Measurements from ENCODE around the gene MTMR11. TPM values are rescaled to one million over a fixed set of nuclear protein-coding genes. Genes with fewer than 3 reads are reported as not detected.

The MTMR11 gene, protein sequence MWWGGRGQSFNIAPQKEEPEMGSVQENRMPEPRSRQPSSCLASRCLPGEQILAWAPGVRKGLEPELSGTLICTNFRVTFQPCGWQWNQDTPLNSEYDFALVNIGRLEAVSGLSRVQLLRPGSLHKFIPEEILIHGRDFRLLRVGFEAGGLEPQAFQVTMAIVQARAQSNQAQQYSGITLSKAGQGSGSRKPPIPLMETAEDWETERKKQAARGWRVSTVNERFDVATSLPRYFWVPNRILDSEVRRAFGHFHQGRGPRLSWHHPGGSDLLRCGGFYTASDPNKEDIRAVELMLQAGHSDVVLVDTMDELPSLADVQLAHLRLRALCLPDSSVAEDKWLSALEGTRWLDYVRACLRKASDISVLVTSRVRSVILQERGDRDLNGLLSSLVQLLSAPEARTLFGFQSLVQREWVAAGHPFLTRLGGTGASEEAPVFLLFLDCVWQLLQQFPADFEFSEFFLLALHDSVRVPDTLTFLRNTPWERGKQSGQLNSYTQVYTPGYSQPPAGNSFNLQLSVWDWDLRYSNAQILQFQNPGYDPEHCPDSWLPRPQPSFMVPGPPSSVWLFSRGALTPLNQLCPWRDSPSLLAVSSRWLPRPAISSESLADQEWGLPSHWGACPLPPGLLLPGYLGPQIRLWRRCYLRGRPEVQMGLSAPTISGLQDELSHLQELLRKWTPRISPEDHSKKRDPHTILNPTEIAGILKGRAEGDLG
- 1 to 10 TPM; 2.6 to 5.6 TPM for total RNA-seq

DNA sequence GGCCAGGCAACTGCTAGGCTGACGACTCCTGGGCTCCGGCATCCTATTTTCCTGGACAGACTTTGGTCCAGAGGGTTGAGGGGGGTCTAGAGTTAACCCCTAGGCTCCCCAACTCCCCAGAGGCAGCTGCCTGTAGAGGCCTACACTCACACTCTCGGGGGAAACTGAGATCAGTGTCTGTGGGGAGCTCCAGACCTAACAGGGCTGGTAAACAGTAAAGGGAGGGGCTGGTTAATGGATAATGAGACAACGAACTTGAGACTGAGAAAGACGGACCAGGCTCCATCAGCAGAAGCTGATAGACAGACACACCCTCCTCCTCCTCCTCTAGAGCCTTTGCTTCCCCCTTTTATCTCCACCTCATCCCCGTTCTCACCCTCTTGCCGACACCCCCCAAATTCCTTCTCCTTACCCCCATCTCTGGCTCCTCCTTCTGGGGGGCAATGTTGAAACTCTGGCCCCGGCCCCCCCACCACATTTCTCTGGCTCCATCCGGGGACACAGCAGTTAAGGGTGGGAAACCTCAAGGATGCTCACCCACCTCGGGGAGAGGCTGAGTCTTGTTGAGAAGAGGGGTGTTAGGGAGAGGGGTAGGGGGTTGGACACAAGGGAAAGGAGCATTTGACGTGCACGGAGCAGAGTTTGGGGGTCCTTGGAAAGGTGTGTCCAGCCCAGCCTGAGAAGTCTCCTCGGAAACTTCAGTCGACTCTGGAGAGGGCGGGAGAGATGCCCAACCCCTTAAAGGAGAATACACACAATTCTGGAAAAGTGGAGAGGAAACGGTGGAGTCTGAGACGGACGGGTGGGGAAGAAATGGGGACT is at the start of gene MTMR11:
Gene MTMR11 (minus strand): TSS at position 710 of the 822 bp plus-strand sequence. CDS start 232 bp downstream, at position 478.
- H3K27ac Mint-ChIP-seq = peak within 1 kb of the TSS in 1 of 2 donors; percentile 54
- no peaks in the 10 kb centered on the region for H3K36me3 Mint-ChIP-seq
- peaks cover 25 to 27% of the 10 kb centered on the region in 2 donors for H3K4me1 Mint-ChIP-seq (ENCODE audit: low read depth in 2 of 2)
- DNase-seq (ENCODE audit: low spot score) (peak; percentile 51), ATAC-seq (no peak)
- H3K9me3 Mint-ChIP-seq = no peaks in the 10 kb centered on the region
- H3K27me3 Mint-ChIP-seq = peaks cover 0 to 8% of the 10 kb centered on the region in 2 donors
- H3K4me3 Mint-ChIP-seq = peak within 1 kb of the TSS; percentile 6

DNA sequence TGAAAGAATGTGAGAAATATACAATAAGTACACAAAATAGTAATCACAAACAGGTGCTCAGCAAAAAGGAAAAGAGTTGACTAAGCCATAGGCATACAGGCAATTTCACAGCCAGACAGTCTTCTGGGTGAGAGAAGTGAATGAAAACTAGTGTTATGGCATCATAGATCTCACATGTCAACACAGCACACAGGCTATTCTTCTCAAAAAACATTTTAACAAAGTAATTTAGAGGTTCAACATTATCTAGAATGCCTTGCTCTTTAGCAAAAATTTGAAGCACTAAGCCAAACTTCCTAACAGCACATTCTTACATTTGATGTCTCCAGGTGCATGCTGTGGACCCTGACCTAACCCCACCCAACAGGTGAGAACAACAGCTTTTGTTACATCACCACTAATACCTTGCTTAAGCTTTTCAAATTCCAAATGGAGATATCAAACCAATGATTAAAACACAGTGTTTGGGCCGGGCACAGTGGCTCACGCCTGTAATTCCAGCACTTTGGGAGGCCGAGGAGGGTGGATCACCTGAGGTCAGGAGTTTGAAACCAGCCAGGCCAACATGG is 43.4 kb upstream of the MTMR11 start:
- Mint-ChIP-seq H3K36me3 (peaks cover 11% of the 10 kb centered on the region), H3K4me1 (ENCODE audit: low read depth in 2 of 2) (peaks cover 23 to 26% of the 10 kb centered on the region in 2 donors), H3K27me3 (no peaks in the 10 kb centered on the region), H3K27ac (no peak overlapping the region), H3K4me3 (no peak overlapping the region), H3K9me3 (no peaks in the 10 kb centered on the region)
- ATAC-seq (no peak), DNase-seq (ENCODE audit: low spot score) (no peak)

DNA sequence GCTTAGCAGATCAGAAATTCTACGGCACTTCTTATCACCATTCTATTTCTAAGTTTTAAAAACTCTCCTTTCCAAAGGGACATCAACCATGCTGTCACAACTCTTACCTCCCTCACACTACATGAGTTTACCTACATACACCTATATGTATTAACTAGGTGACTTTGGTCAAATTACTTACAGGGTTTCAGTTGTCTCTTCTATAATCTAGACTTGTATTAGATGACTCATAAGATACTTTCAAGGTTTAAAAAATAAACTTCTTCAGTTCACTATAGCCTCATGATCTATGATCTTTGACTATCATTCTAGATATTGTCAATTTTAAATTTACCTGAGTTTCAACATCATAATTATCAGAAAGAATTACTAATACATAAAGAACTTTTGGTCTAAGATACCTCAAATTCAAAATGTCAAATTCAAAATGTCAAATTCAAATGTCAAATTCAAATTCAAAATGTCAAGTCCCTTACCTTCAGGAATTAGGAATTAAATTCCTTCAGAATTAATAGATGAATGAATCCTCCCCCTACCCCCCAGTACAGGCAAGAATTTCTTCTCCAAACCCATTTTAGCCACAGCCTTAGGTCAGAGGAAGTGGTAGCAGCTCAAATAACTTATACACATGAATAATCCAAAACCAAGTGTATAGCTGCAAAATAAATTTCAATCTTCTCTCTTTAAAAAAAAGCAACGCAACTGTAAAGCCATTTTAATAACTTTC is 42.7 kb upstream of the MTMR11 start:
- Mint-ChIP-seq H3K4me3 (no peak overlapping the region), H3K36me3 (peaks cover 15% of the 10 kb centered on the region), H3K4me1 (ENCODE audit: low read depth in 2 of 2) (peaks cover 19 to 24% of the 10 kb centered on the region in 2 donors), H3K27me3 (no peaks in the 10 kb centered on the region), H3K9me3 (no peaks in the 10 kb centered on the region), H3K27ac (no peak overlapping the region)
- DNase-seq (ENCODE audit: low spot score) (no peak), ATAC-seq (no peak)

DNA sequence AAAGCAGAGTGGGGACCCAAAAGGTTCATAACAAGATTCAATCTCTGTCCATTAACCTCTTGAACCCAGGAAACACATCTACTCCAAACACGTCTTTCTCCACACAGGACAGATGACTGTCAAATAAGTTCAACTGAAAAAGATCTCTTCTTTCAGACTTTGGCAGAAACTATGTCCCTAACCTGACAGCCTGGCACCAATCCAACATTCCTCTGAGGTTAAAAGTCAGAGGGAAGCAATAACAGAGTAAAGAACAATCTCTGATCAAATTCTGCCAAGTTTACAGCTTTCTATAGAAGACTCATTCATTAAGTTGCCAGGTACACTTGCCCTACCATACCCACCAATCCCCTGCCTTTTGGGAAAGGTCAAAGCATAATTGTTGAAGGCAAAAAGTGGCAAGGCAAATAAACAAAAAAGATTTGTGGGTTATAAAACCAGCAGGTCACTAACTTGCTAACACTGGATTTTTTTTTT is 41.9 kb upstream of the MTMR11 start:
- no peaks in the 10 kb centered on the region for H3K9me3 Mint-ChIP-seq
- ATAC-seq = no peak
- H3K4me1 Mint-ChIP-seq (ENCODE audit: low read depth in 2 of 2) = peaks cover 13 to 19% of the 10 kb centered on the region in 2 donors
- no peak overlapping the region for H3K27ac Mint-ChIP-seq
- H3K4me3 Mint-ChIP-seq = no peak overlapping the region
- H3K27me3 Mint-ChIP-seq = no peaks in the 10 kb centered on the region
- peaks cover 20% of the 10 kb centered on the region for H3K36me3 Mint-ChIP-seq
- no peak for DNase-seq (ENCODE audit: low spot score)

DNA sequence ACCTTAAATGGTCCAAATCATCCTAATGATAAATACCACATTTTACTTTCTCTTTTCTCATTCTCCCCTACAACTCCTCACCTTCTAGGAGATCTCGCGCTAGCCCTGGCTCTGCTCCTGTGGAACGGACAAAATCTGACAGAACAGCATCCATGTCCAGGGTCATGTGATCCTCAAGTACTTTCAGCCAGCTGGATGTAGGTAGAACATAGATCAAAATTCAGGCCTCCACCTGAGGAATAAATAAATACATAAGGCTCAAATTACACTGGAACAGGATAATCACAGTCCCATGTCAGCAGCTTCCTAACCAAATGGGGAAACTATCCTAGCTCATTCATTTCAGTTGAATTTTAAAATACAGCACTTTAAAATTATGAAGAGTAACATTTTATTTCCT is 40.7 kb upstream of the MTMR11 start:
- H3K4me1 Mint-ChIP-seq (ENCODE audit: low read depth in 2 of 2) = peaks cover 8 to 15% of the 10 kb centered on the region in 2 donors
- DNase-seq (ENCODE audit: low spot score) = no peak

DNA sequence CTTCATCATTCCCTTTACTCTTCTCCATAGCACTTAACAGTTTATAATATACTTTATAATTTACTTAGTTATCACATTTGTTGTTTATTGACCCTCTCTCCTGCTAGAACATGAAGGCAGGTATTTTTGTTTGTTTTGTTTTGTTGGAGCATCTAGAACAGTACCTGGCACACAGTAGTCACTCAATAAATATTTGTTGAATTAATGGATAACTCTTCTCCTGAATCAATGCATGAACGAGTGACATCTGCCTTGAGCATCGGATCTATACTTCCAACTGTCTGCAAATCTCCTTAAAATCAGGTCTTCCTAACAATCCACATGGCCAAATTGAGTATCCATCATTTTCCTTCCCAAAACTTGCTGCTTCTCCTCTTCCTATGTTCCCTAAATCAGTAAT is 35.9 kb upstream of the MTMR11 start:
- no peaks in the 10 kb centered on the region for H3K27me3 Mint-ChIP-seq
- H3K27ac Mint-ChIP-seq = no peak overlapping the region
- peaks cover 0 to 4% of the 10 kb centered on the region in 2 donors for H3K4me1 Mint-ChIP-seq (ENCODE audit: low read depth in 2 of 2)
- H3K4me3 Mint-ChIP-seq = no peak overlapping the region
- ATAC-seq (no peak), DNase-seq (ENCODE audit: low spot score) (no peak)
- peaks cover 27% of the 10 kb centered on the region for H3K36me3 Mint-ChIP-seq
- no peaks in the 10 kb centered on the region for H3K9me3 Mint-ChIP-seq

More for the DNA sequence above, 40.7 kb upstream of the MTMR11 start:
- Mint-ChIP-seq H3K27me3 (no peaks in the 10 kb centered on the region), H3K36me3 (peaks cover 27% of the 10 kb centered on the region), H3K4me3 (no peak overlapping the region), H3K9me3 (no peaks in the 10 kb centered on the region), H3K27ac (no peak overlapping the region)
- ATAC-seq = no peak

DNA sequence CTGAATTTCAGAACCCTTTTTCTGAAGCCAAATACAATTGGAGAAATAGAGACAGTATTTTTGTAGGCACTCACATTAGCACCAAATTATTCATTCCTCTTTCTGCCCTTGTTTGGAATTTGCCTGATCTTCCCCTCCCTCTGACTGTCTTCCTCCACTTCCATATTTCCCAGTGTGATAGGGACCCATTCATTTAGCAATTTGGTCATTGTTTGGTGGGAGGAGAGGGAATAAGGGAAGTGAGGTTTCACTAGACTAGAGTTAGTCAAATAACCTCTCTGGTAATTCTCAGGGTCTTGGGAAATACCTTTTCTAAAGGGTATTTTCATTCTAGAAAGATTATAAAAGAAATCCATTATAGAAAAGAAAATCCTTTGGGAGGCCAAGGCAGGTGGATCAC is 31.0 kb upstream of the MTMR11 start:
- no peak overlapping the region for H3K27ac Mint-ChIP-seq
- peaks cover 7% of the 10 kb centered on the region for H3K36me3 Mint-ChIP-seq
- no peaks in the 10 kb centered on the region for H3K27me3 Mint-ChIP-seq
- no peak overlapping the region for H3K4me3 Mint-ChIP-seq
- H3K9me3 Mint-ChIP-seq = no peaks in the 10 kb centered on the region
- peaks cover 0 to 3% of the 10 kb centered on the region in 2 donors for H3K4me1 Mint-ChIP-seq (ENCODE audit: low read depth in 2 of 2)
- no peak for DNase-seq (ENCODE audit: low spot score)
- ATAC-seq = no peak

DNA sequence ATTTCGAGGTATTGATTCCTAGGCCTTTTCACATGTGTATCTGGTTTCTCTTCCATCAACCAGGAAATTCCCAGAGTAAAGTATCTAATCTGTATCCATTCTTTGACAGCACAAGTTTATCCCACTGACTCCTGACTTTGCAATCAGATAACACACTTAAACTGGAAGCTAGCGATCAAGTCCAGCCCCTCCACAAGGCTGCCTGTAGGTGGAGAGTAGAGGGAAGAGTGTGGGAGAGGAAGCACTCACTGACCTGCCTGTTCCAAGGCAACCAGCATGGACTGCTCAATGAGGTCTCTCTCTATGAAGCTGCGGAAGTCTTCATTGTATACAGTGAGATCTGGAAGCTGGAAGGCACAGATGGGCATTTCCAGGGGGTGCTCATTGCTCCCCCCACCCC is 30.4 kb upstream of the MTMR11 start:
- ATAC-seq (no peak), DNase-seq (ENCODE audit: low spot score) (no peak)
- H3K9me3 Mint-ChIP-seq = no peaks in the 10 kb centered on the region
- no peak overlapping the region for H3K4me3 Mint-ChIP-seq
- no peaks in the 10 kb centered on the region for H3K27me3 Mint-ChIP-seq
- peaks cover 0 to 7% of the 10 kb centered on the region in 2 donors for H3K4me1 Mint-ChIP-seq (ENCODE audit: low read depth in 2 of 2)
- H3K27ac Mint-ChIP-seq = no peak overlapping the region
- H3K36me3 Mint-ChIP-seq = peaks cover 6% of the 10 kb centered on the region

DNA sequence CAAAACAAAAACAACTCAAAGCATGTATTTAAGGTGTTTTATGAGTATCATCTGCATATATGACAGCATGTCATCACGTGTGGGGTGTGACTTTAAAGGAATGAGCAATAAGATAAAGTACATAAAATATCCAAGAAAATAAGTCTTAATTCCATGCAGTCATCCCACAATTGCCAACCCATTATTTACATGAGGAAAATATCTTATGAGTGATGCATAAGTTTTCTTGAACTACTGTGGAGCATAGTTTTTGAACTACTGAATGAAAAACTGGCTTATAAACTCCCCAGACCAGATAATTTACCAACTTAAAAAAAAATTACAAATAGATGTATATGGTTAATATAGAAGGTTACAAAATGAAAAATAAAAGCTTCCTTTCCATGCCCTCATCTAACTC is 29.7 kb upstream of the MTMR11 start:
- Mint-ChIP-seq H3K9me3 (no peaks in the 10 kb centered on the region), H3K4me3 (no peak overlapping the region), H3K27me3 (no peaks in the 10 kb centered on the region), H3K36me3 (peaks cover 7% of the 10 kb centered on the region), H3K4me1 (ENCODE audit: low read depth in 2 of 2) (peaks cover 0 to 9% of the 10 kb centered on the region in 2 donors), H3K27ac (no peak overlapping the region)
- ATAC-seq (no peak), DNase-seq (ENCODE audit: low spot score) (no peak)

DNA sequence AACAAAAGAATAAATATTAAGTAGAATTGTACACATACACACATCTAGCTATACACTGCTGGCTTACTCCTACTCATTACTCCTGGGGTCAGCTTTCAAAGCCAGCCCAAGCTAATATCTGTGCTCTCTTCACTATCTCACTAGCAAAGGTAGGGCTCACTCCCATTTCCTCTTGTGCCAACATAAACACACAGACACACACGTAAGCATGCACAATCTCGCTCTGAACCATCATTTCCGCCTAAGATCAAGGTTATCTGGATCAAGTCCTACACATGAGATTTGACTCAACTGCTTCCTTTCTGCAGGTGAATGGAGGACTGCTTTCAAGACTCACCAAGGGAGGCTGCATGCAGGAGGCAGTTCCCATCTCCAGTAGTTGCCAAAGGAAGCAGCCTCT is 28.8 kb upstream of the MTMR11 start:
- H3K9me3 Mint-ChIP-seq = no peaks in the 10 kb centered on the region
- peak overlapping the region in 1 of 2 donors; percentile 12 for H3K27ac Mint-ChIP-seq
- peaks cover 16% of the 10 kb centered on the region for H3K36me3 Mint-ChIP-seq
- peaks cover 0 to 11% of the 10 kb centered on the region in 2 donors for H3K4me1 Mint-ChIP-seq (ENCODE audit: low read depth in 2 of 2)
- no peak overlapping the region for H3K4me3 Mint-ChIP-seq
- H3K27me3 Mint-ChIP-seq = no peaks in the 10 kb centered on the region
- ATAC-seq (no peak), DNase-seq (ENCODE audit: low spot score) (no peak)

DNA sequence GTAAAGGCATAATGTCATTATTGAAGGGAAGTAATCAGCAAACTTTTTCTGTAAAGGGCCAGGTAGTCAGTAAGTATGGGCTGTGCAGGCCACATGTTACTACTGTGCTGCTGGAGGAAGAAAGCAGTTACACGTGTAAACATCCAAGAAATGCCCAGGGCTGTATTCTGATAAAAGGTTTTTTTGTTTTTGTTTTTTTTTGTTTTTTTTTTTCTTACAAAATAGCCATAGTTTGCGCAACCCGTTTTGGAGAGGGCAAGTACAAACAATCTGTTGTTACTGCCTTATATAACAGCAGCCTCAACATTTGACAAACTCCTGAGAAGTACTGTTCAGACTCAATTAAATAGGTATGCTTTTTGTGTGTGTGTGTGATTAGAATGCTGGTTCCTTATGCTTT is 26.7 kb upstream of the MTMR11 start:
- Mint-ChIP-seq H3K27ac (no peak overlapping the region), H3K9me3 (no peaks in the 10 kb centered on the region), H3K4me1 (ENCODE audit: low read depth in 2 of 2) (peaks cover 0 to 11% of the 10 kb centered on the region in 2 donors), H3K36me3 (peaks cover 28% of the 10 kb centered on the region), H3K27me3 (no peaks in the 10 kb centered on the region), H3K4me3 (no peak overlapping the region)
- ATAC-seq = no peak
- no peak for DNase-seq (ENCODE audit: low spot score)

DNA sequence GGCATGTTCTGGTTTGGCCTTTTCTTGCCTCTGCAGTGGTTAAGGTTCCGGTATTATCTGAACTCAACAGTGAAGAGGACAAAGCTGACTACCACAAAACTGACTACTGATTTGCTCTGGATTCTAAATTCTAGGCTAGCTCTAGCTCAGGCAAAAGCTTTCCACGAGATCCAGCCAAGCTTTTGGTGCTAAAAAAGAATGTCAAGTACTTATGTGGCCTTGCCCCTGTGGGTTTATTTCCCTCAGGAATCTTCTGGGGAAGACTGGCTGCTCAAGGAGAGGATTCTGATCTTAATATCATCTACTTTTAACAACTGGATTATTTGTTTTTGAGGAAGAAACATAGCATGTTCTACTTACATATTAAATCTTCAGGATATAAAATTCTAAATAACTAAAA is 26.1 kb upstream of the MTMR11 start:
- Mint-ChIP-seq H3K4me3 (no peak overlapping the region), H3K36me3 (peaks cover 28% of the 10 kb centered on the region)

More for the DNA sequence above, 26.1 kb upstream of the MTMR11 start:
- H3K27ac Mint-ChIP-seq = no peak overlapping the region
- H3K27me3 Mint-ChIP-seq = no peaks in the 10 kb centered on the region
- no peaks in the 10 kb centered on the region for H3K9me3 Mint-ChIP-seq
- peaks cover 0 to 11% of the 10 kb centered on the region in 2 donors for H3K4me1 Mint-ChIP-seq (ENCODE audit: low read depth in 2 of 2)
- DNase-seq (ENCODE audit: low spot score) = no peak
- ATAC-seq = no peak
